ENCODE measurements around the gene BDH1.

BDH1 gene

GRCh38 chr3:197460639-197461038 lies 95.1 kb downstream of the BDH1 start:
- DNase-seq (ENCODE audit: low spot score), result no peak
- no peak for TF ChIP-seq CTCF (IDR thresholded peaks at IDR 0.05; ENCODE audit: extremely low read depth, missing control alignments)

GRCh38 chr3:197460002-197460401 lies 95.8 kb downstream of the BDH1 start:
- DNase-seq (ENCODE audit: low spot score), result no peak
- TF ChIP-seq CTCF (IDR thresholded peaks at IDR 0.05; ENCODE audit: extremely low read depth, missing control alignments), result no peak
